ENCODE results near the gene REV3L.
"Not testable (repeated sequence)": the region's sequence is repeated elsewhere in the genome, so short reads cannot be mapped to it uniquely, and the experiment has no call there.

The REV3L gene

DNA sequence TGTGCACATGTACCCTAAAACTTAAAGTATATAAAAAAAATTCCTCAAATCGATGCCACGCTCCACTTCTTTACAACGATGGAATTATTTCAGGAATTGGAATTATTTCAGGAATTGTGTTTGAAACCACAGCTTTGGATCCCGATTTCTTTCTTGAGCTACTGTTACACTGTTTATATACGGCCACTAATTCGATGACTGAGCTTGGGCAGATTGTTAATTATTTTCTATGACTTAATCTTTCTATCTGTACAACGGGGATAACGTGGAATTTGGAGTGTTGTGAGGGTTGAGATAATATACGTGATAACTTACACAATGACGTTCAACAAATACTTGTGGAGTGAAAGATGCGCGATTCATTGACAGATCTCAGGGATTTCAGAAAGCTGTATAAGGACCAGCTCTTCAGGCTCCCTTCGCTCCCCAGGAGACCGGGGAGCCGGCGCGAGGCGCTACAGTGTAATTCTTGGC lies 224.4 kb downstream of the REV3L start:
- Histone ChIP-seq H2AFZ (ENCODE audit: low read depth) (peak overlapping the region; percentile 48; the same call in 1 of the 2 replicates), H3K36me3 (ENCODE audit: insufficient read depth) (no peaks in the 10 kb centered on the region), H3K9ac (no peak overlapping the region), H3K4me2 (peak overlapping the region; percentile 34; the same call in 1 of the 2 replicates), H3K27me3 (ENCODE audit: insufficient read depth, low read depth) (no peaks in the 10 kb centered on the region), H3K4me3 (IDR thresholded peaks at IDR 0.05; ENCODE audit: insufficient read depth, low read depth, low read length) (no peak overlapping the region), H4K20me1 (ENCODE audit: insufficient read depth) (no peaks in the 10 kb centered on the region), H3K4me1 (ENCODE audit: low read depth, poor library complexity, severe bottlenecking) (peaks cover 5% of the 10 kb centered on the region), H3K27ac (peak overlapping the region; percentile 82), H3K79me2 (ENCODE audit: insufficient read depth, low read depth) (0 out of 2 replicates have a peak, but pooled peaks cover 4% of the 10 kb centered on the region)
- TF ChIP-seq, protein P1, sequence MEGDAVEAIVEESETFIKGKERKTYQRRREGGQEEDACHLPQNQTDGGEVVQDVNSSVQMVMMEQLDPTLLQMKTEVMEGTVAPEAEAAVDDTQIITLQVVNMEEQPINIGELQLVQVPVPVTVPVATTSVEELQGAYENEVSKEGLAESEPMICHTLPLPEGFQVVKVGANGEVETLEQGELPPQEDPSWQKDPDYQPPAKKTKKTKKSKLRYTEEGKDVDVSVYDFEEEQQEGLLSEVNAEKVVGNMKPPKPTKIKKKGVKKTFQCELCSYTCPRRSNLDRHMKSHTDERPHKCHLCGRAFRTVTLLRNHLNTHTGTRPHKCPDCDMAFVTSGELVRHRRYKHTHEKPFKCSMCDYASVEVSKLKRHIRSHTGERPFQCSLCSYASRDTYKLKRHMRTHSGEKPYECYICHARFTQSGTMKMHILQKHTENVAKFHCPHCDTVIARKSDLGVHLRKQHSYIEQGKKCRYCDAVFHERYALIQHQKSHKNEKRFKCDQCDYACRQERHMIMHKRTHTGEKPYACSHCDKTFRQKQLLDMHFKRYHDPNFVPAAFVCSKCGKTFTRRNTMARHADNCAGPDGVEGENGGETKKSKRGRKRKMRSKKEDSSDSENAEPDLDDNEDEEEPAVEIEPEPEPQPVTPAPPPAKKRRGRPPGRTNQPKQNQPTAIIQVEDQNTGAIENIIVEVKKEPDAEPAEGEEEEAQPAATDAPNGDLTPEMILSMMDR (conservative IDR thresholded peaks at IDR 0.05; ENCODE audit: low read depth, low read length), result no peak

DNA sequence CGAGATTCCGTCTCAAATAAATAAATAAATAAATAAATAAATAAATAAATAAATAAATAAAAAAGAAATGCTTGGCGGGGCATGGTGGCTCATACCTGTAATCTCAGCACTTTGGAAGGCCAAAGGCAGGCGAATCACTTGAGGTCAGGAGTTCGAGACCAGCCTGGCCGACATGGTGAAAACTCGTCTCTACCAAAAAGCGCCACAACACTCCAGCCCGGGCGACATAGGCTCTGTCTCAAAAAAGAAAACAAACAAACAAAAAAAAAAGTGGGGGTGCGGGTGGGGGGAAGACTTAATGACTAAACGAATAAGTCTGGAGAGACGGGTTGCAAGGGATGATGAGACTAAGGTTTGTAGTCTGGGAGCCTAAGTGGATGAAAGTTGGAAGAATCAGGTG lies 225.0 kb downstream of the REV3L start:
- no peaks in the 10 kb centered on the region for H4K20me1 ChIP-seq (ENCODE audit: insufficient read depth)
- no peaks in the 10 kb centered on the region for H3K27me3 ChIP-seq (ENCODE audit: insufficient read depth, low read depth)
- no peaks in the 10 kb centered on the region for H3K36me3 ChIP-seq (ENCODE audit: insufficient read depth)
- H3K27ac ChIP-seq, result no peak overlapping the region
- H3K9ac ChIP-seq, result no peak overlapping the region
- 0 out of 2 replicates have a peak, but pooled peaks cover 4% of the 10 kb centered on the region for H3K79me2 ChIP-seq (ENCODE audit: insufficient read depth, low read depth)
- no peak overlapping the region for H3K4me2 ChIP-seq
- TF ChIP-seq, protein P1 (conservative IDR thresholded peaks at IDR 0.05; ENCODE audit: low read depth, low read length), result no peak
- no peak overlapping the region for H3K4me3 ChIP-seq (IDR thresholded peaks at IDR 0.05; ENCODE audit: insufficient read depth, low read depth, low read length)
- H2AFZ ChIP-seq (ENCODE audit: low read depth), result no peak overlapping the region
- peaks cover 5% of the 10 kb centered on the region for H3K4me1 ChIP-seq (ENCODE audit: low read depth, poor library complexity, severe bottlenecking)

DNA sequence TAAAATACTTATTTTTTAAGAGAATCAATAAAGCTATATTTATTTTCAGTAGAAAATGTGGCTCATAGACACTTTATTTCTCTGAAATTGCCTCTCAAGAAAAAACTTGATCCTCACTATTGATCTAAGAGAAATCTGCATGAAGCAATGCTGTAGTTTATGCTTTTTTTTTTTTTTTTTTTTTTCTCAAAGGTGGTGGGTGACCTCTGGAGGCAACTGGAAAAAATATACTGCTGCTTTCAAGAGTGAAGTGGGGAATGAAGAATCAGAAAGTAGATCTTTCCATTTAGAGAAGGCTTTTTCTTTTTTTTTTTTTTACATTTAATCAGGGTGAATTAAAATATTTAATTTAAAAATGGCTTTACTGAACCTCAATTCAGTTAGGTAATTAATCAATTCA lies 226.4 kb downstream of the REV3L start:
- TF ChIP-seq, protein P1 (conservative IDR thresholded peaks at IDR 0.05; ENCODE audit: low read depth, low read length), result no peak
- Histone ChIP-seq H3K36me3 (ENCODE audit: insufficient read depth) (no peaks in the 10 kb centered on the region), H4K20me1 (ENCODE audit: insufficient read depth) (no peaks in the 10 kb centered on the region), H3K27me3 (ENCODE audit: insufficient read depth, low read depth) (no peaks in the 10 kb centered on the region), H3K4me2 (no peak overlapping the region), H3K79me2 (ENCODE audit: insufficient read depth, low read depth) (0 out of 2 replicates have a peak, but pooled peaks cover 4% of the 10 kb centered on the region), H3K27ac (no peak overlapping the region), H2AFZ (ENCODE audit: low read depth) (no peak overlapping the region), H3K4me3 (IDR thresholded peaks at IDR 0.05; ENCODE audit: insufficient read depth, low read depth, low read length) (no peak overlapping the region), H3K4me1 (ENCODE audit: low read depth, poor library complexity, severe bottlenecking) (peaks cover 5% of the 10 kb centered on the region), H3K9ac (no peak overlapping the region)

DNA sequence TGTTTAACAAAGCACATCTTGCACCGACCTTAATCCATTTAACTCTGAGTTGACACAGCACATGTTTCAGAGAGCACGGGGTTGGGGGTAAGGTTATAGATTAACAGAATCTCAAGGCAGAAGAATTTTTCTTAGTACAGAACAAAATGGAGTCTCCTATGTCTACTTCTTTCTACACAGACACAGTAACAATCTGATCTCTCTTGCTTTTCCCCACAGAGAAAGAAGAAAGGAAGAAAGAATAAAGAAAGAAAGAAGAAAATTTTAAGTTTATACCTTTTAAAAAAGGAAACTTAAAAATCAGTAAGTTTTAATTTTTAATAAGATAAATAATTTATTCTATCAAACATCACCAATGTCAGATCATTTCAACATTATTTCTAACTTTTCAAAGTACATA lies 227.2 kb downstream of the REV3L start:
- not testable (repeated sequence) for H4K20me1 ChIP-seq (ENCODE audit: insufficient read depth); H3K79me2 ChIP-seq (ENCODE audit: insufficient read depth, low read depth); H3K4me1 ChIP-seq (ENCODE audit: low read depth, poor library complexity, severe bottlenecking); H3K27me3 ChIP-seq (ENCODE audit: insufficient read depth, low read depth); H3K27ac ChIP-seq; H3K4me2 ChIP-seq; H2AFZ ChIP-seq (ENCODE audit: low read depth); H3K36me3 ChIP-seq (ENCODE audit: insufficient read depth); H3K9ac ChIP-seq; H3K4me3 ChIP-seq (IDR thresholded peaks at IDR 0.05; ENCODE audit: insufficient read depth, low read depth, low read length)

DNA sequence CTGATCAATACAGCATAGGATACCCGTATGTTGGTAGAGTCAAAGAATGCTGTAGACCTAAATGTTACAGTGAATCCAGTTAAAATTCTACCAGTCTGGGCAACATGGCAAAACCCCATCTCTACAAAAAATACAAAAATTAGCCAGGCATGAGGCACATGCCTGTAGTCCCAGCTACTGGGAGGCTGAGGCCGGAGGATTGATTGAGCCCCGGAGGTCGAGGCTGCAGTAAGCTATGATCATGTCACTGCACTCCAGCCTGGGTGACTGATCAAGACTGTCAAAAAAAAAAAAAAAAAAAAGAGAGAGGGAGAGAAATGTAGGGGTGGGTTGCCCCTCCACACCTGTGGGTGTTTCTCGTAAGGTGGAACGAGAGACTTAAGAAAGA lies 228.2 kb downstream of the REV3L start:
- Histone ChIP-seq H3K36me3 (ENCODE audit: insufficient read depth) (no peaks in the 10 kb centered on the region), H4K20me1 (ENCODE audit: insufficient read depth) (no peaks in the 10 kb centered on the region), H3K27ac (no peak overlapping the region), H3K4me2 (no peak overlapping the region), H3K79me2 (ENCODE audit: insufficient read depth, low read depth) (no peaks in the 10 kb centered on the region), H3K9ac (no peak overlapping the region), H3K4me3 (IDR thresholded peaks at IDR 0.05; ENCODE audit: insufficient read depth, low read depth, low read length) (no peak overlapping the region), H3K27me3 (ENCODE audit: insufficient read depth, low read depth) (no peaks in the 10 kb centered on the region), H2AFZ (ENCODE audit: low read depth) (no peak overlapping the region), H3K4me1 (ENCODE audit: low read depth, poor library complexity, severe bottlenecking) (no peaks in the 10 kb centered on the region)
- TF ChIP-seq, protein P1 (conservative IDR thresholded peaks at IDR 0.05; ENCODE audit: low read depth, low read length), result no peak

Measured in KMS-11 (cell line).